HL-60 (cell line): Measurements from ENCODE around the gene ZNF384.

ENCODE experiments used
- DNase-seq, 2 experiments: peaks; one replicate each; pipeline ENCODE4 v3.0.0-alpha.2; 2010 to 2020; ENCODE audit warnings: low read depth in 1 of 2, low spot score in 1 of 2
- H3K27ac ChIP-seq: fragments of 250-450 bp; sonication (Bioruptor Pico); replicated peaks from 2 replicates; pipeline ENCODE4 v1.5.1; 2020; ENCODE audit warnings: mild to moderate bottlenecking, moderate library complexity
- H3K27me3 ChIP-seq: fragments of 250-450 bp; sonication (Bioruptor Pico); 2 replicates; pipeline ENCODE4 v1.5.1; 2021; ENCODE audit warnings: mild to moderate bottlenecking, moderate library complexity; ENCODE audit not compliant: insufficient read depth, poor library complexity, severe bottlenecking
- H3K4me3 ChIP-seq: replicated peaks from 2 replicates; pipeline ENCODE4 v1.5.1; 2011; ENCODE audit warnings: mild to moderate bottlenecking, control low read depth, low read length; ENCODE audit not compliant: insufficient read depth
- CTCF ChIP-seq: IDR thresholded peaks from one replicate; pipeline ENCODE4 v1.5.1; 2011; ENCODE audit warnings: low read length, control low read depth, inconsistent platforms; ENCODE audit not compliant: insufficient read depth
- GABPA ChIP-seq: IDR thresholded peaks from 2 replicates; pipeline ENCODE4 v1.6.1; 2012; ENCODE audit warnings: low read depth
- POLR2AphosphoS5 ChIP-seq: IDR thresholded peaks from 2 replicates; pipeline ENCODE4 v1.6.1; 2012; ENCODE audit warnings: low read depth
- REST ChIP-seq: IDR thresholded peaks from 2 replicates; pipeline ENCODE4 v1.6.1; 2012; ENCODE audit warnings: low read depth; ENCODE audit not compliant: insufficient replicate concordance
- SPI1 ChIP-seq: IDR thresholded peaks from 2 replicates; pipeline ENCODE4 v1.6.1; 2012; ENCODE audit warnings: low read depth, mild to moderate bottlenecking, borderline replicate concordance

The ZNF384 gene

GRCh38 chr12:6703631-6704030, 14.5 kb upstream of the ZNF384 start:
- Histone ChIP-seq H3K27ac (no peak overlapping the region), H3K27me3 (peaks cover 47% of the 10 kb centered on the region), H3K4me3 (no peak overlapping the region)
- no peak for TF ChIP-seq POLR2AphosphoS5
- no peak for TF ChIP-seq SPI1
- no peak for TF ChIP-seq GABPA
- no peak for TF ChIP-seq REST
- peak in 1 of 2 experiments; percentile 33 for DNase-seq

- Histone ChIP-seq H3K27ac (no peak overlapping the region), H3K27me3 (peaks cover 47% of the 10 kb centered on the region), H3K4me3 (no peak overlapping the region)
- no peak for DNase-seq
- TF ChIP-seq SPI1 (no peak), CTCF (no peak), POLR2AphosphoS5 (no peak), GABPA (no peak), REST (no peak)
These were observed 12.0 kb upstream of the ZNF384 start for GRCh38 chr12:6701078-6701768.

GRCh38 chr12:6700646-6701051, 11.5 kb upstream of the ZNF384 start, which contains the start of gene PIANP:
PIANP (minus strand) TSS chr12:6700815; CDS start chr12:6698061, 2,754 bp downstream.
- H3K4me3 ChIP-seq: no peak within 1 kb of the TSS; the same call in 1 of the 2 replicates

More at GRCh38 chr12:6700646-6701051, 11.5 kb upstream of the ZNF384 start, which contains the start of gene PIANP:
- TF ChIP-seq REST: no peak
- TF ChIP-seq SPI1: no peak
- no peak for TF ChIP-seq GABPA
- no peak for TF ChIP-seq POLR2AphosphoS5
- no peak for TF ChIP-seq CTCF
- no peak within 1 kb of the TSS for H3K27ac ChIP-seq
- peaks cover 47% of the 10 kb centered on the region for H3K27me3 ChIP-seq
- DNase-seq: no peak
